ENCODE data around the gene INO80. TPM values are rescaled to one million over a fixed set of nuclear protein-coding genes. Genes with fewer than 3 reads are reported as not detected.

Gene INO80
- total RNA-seq, 4 donors from 2014 or later = 15.2 to 24.8 (median 22.3) TPM

DNA sequence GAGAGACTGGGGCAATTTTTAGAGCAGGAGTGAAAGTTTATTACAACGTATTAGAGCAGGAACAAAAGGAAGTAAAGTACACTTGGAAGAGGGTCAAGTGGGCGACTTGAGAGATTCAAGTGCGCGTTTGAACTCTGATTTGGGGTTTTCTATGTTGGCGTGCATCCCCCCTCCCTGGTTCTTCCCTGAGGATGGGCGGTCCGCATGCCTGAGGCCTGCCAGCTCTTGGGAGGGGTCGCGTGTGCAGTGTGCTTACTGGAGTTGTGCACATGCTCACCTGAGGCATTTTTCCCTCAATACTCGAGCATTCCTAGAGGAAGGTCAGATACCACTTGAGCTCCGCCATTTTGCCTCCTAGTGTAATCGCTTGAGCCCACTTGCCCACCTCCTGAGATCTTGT lies 173.2 kb downstream of the INO80 start:
- intact Hi-C loops (cut with DNase I) = loop anchor here (5.0 kb wide), 2 partner anchors 41 to 74 kb away; no protein-coding TSS in a partner anchor
- Histone ChIP-seq H3K36me3 (no peaks in the 10 kb centered on the region), H3K27ac (peak overlapping the region in 2 of 4 donors; percentile 90 to 93), H3K27me3 (no peaks in the 10 kb centered on the region), H3K4me3 (peak overlapping the region in 1 of 4 donors; percentile 74), H3K9me3 (no peaks in the 10 kb centered on the region), H3K4me1 (peaks cover 22 to 47% (median 28%) of the 10 kb centered on the region in 3 donors)
- 62 to 76% methylated on average over 11 to 12 of the region's 12 CpGs for whole genome bisulfite sequencing, 2 donors
- no peak for DNase-seq
- no peak for TF ChIP-seq POLR2A (IDR thresholded peaks at IDR 0.05)
- TF ChIP-seq, protein P1, sequence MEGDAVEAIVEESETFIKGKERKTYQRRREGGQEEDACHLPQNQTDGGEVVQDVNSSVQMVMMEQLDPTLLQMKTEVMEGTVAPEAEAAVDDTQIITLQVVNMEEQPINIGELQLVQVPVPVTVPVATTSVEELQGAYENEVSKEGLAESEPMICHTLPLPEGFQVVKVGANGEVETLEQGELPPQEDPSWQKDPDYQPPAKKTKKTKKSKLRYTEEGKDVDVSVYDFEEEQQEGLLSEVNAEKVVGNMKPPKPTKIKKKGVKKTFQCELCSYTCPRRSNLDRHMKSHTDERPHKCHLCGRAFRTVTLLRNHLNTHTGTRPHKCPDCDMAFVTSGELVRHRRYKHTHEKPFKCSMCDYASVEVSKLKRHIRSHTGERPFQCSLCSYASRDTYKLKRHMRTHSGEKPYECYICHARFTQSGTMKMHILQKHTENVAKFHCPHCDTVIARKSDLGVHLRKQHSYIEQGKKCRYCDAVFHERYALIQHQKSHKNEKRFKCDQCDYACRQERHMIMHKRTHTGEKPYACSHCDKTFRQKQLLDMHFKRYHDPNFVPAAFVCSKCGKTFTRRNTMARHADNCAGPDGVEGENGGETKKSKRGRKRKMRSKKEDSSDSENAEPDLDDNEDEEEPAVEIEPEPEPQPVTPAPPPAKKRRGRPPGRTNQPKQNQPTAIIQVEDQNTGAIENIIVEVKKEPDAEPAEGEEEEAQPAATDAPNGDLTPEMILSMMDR (IDR thresholded peaks at IDR 0.05) = no peak

DNA sequence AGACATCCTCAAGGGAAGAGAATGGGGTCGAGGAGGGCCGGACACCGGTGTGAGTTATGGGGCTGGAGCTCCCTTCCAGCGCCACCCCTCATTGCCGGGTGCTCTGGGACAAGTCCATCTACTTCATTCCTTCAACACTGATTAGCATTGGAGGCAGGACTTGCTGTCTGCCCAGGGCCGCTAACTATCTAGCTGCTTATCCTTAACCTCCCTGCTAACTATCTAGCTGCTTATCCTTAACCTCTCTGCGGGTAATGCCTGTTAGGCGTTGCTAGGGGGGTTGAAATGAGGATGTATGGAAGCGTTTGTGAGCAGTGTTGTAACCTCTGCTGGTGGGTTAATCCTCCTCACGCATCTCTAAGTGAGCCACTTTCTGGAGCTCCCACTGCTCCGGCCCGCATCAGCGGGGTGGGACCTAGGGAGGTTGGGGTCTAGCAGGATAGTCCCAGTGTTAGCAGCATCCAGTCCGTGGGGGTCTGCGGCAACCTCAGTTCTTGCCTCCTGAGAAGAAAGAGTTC lies 173.7 kb downstream of the INO80 start:
- TF ChIP-seq POLR2A (IDR thresholded peaks at IDR 0.05) = no peak
- TF ChIP-seq, protein P1 (IDR thresholded peaks at IDR 0.05) = no peak
- H3K36me3 ChIP-seq = no peaks in the 10 kb centered on the region
- H3K9me3 ChIP-seq = no peaks in the 10 kb centered on the region
- WGBS, 2 donors = 32 to 48% methylated on average over 7 to 9 of the region's 15 CpGs
- peak overlapping the region; percentile 57 to 93 (median 85) for H3K27ac ChIP-seq
- no peak for DNase-seq
- H3K27me3 ChIP-seq = no peaks in the 10 kb centered on the region
- intact Hi-C loops (cut with DNase I) = loop anchor here (5.0 kb wide), 2 partner anchors 40 to 75 kb away; no protein-coding TSS in a partner anchor
- H3K4me1 ChIP-seq = peaks cover 22 to 52% (median 28%) of the 10 kb centered on the region in 3 donors
- H3K4me3 ChIP-seq = peak overlapping the region; percentile 40 to 74 (median 56)

DNA sequence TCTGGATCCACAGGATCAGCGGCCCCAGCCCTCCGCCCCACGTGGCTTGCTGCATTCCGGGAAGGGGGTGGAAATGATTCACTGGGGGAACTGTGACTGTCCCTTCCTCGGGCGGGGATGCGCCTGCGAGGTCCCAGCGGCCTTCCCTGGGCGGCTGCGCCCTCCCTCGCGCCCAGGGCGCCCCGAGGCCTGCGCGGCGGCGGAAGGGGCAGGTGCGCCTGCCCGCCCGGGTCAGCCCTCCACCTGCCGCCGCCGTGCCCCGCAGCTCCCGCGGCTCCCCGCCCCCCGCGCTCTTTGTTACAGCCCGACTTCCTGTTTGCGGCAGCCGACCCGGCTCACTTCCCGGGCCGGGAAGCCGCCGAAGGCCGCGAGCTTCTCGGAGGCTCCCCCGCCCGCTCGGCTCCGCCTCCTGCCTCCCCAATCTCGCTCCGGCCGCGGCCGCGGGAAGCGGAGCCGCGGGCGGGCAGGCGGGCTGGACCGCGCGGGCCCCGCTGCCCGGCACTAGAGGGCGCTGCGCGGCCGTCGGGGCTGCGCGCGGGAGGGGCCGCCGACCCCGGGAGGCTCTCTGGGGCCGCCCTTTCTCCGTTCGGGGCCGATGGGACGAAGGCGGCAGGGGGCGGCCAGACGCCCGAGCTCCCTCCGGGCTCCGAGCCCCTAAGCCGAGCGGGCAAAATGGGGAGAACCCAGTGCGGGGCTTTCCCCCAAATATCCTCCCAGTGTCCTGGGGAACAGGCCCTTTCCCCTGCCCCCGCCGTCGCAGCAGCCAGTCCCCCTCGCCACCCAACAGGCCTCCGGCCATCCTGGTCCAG lies 174.3 kb downstream of the INO80 start:
- Histone ChIP-seq H3K4me1 (peaks cover 22 to 52% (median 28%) of the 10 kb centered on the region in 3 donors), H3K27me3 (no peaks in the 10 kb centered on the region), H3K4me3 (peak overlapping the region; percentile 40 to 74 (median 56)), H3K27ac (peak overlapping the region; percentile 57 to 93 (median 85)), H3K9me3 (no peaks in the 10 kb centered on the region), H3K36me3 (no peaks in the 10 kb centered on the region)
- TF ChIP-seq POLR2A (IDR thresholded peaks at IDR 0.05) = peak in 2 of 4 donors; percentile 25 to 42
- TF ChIP-seq, protein P1 (IDR thresholded peaks at IDR 0.05) = peak in 5 of 6 experiments; percentile 11 to 92 (median 79)
- DNase-seq = no peak
- WGBS, 2 donors = 0 to 5% methylated on average over 2 to 3 of the region's 92 CpGs
- intact Hi-C loops (cut with DNase I) = loop anchor here (5.0 kb wide), 2 partner anchors 39 to 76 kb away; no protein-coding TSS in a partner anchor

DNA sequence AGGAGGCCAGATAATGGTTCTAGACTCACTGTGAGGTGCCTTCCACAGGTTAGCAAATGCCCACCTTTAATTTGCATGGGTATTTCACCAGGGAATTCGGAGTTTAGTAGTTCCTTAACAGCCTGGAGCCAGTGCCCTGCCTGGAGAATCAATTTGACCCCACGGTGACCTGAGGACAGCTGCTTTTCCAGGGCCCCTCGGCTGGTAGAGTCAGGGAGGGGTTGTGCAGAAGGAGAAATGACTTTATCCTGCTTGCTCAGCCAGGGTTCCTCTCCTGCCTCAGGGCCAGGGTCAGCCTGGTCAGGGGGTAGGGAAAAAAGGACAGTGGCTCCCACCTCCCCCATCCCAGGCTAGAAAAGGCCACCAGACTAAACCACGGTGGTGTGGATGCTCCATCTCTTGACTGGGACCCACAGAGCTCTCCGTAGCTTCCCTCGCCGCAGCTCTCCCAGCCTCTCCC lies 175.0 kb downstream of the INO80 start:
- Histone ChIP-seq H3K36me3 (no peaks in the 10 kb centered on the region), H3K4me3 (peak overlapping the region; percentile 40 to 74 (median 56)), H3K27ac (peak overlapping the region; percentile 57 to 93 (median 85)), H3K4me1 (peaks cover 22 to 52% (median 28%) of the 10 kb centered on the region in 3 donors), H3K27me3 (peaks cover 0 to 4% (median 0%) of the 10 kb centered on the region in 4 donors), H3K9me3 (no peaks in the 10 kb centered on the region)
- 13% methylated on average over 3 of the region's 7 CpGs; no CpG with 5 or more reads in 1 of the 2 donors for WGBS, 2 donors
- no peak for DNase-seq
- TF ChIP-seq, protein P1 (IDR thresholded peaks at IDR 0.05) = no peak
- no peak for TF ChIP-seq POLR2A (IDR thresholded peaks at IDR 0.05)
- intact Hi-C loops (cut with DNase I) = loop anchor here (5.0 kb wide), 2 partner anchors 39 to 76 kb away; no protein-coding TSS in a partner anchor
